ENCODE measurements around the gene PKIG.

The PKIG gene

GRCh38 chr20:44596876-44597275 is 14.5 kb downstream of the PKIG start:
- no peak for DNase-seq (ENCODE audit: low spot score)

- no peak for DNase-seq (ENCODE audit: low spot score)
Measured at GRCh38 chr20:44597516-44597915, 15.1 kb downstream of the PKIG start.

GRCh38 chr20:44597930-44598329 is 15.6 kb downstream of the PKIG start:
- DNase-seq (ENCODE audit: low spot score), result no peak

GRCh38 chr20:44598423-44599305 is 16.3 kb downstream of the PKIG start:
- DNase-seq (ENCODE audit: low spot score), result no peak

GRCh38 chr20:44599715-44600114 is 17.3 kb downstream of the PKIG start:
- no peak for DNase-seq (ENCODE audit: low spot score)

- DNase-seq (ENCODE audit: low spot score), result no peak
Measured at GRCh38 chr20:44600301-44600700, 17.9 kb downstream of the PKIG start.

GRCh38 chr20:44600758-44601201 is 18.4 kb downstream of the PKIG start:
- no peak for DNase-seq (ENCODE audit: low spot score)

GRCh38 chr20:44601236-44601671 is 18.9 kb downstream of the PKIG start:
- no peak for DNase-seq (ENCODE audit: low spot score)

- DNase-seq (ENCODE audit: low spot score), result no peak
Measured at GRCh38 chr20:44601801-44602204, 19.4 kb downstream of the PKIG start.

GRCh38 chr20:44603327-44603726 is 20.9 kb downstream of the PKIG start:
- no peak for DNase-seq (ENCODE audit: low spot score)

GRCh38 chr20:44606725-44607441 is 24.5 kb downstream of the PKIG start:
- no peak for DNase-seq (ENCODE audit: low spot score)

GRCh38 chr20:44609006-44609515 is 26.7 kb downstream of the PKIG start:
- no peak for DNase-seq (ENCODE audit: low spot score)

GRCh38 chr20:44609516-44610312 is 27.3 kb downstream of the PKIG start:
- peak; percentile 83 for DNase-seq (ENCODE audit: low spot score)

- no peak for DNase-seq (ENCODE audit: low spot score)
Measured at GRCh38 chr20:44610313-44610962, 28.1 kb downstream of the PKIG start.

- DNase-seq (ENCODE audit: low spot score), result no peak
Measured at GRCh38 chr20:44613575-44613974, 31.2 kb downstream of the PKIG start.

- no peak for DNase-seq (ENCODE audit: low spot score)
Measured at GRCh38 chr20:44614525-44614924, 32.1 kb downstream of the PKIG start.

GRCh38 chr20:44615169-44615791 is 32.9 kb downstream of the PKIG start:
- no peak for DNase-seq (ENCODE audit: low spot score)

GRCh38 chr20:44615876-44616603 is 33.7 kb downstream of the PKIG start:
- DNase-seq (ENCODE audit: low spot score), result no peak

- no peak for DNase-seq (ENCODE audit: low spot score)
Measured at GRCh38 chr20:44616604-44616964, 34.2 kb downstream of the PKIG start.

GRCh38 chr20:44618318-44618731 is 35.9 kb downstream of the PKIG start:
- DNase-seq (ENCODE audit: low spot score), result no peak

All from germinal center (tissue), 1 donor.